ENCODE measurements around the gene BST2. TPM values are rescaled to one million over a fixed set of nuclear protein-coding genes. Genes with fewer than 3 reads are reported as not detected.
"Not testable (repeated sequence)": the region's sequence is repeated elsewhere in the genome, so short reads cannot be mapped to it uniquely, and the experiment has no call there.

BST2 gene
- total and polyA plus RNA-seq, 2 donors, result 11.5 to 103 TPM

DNA sequence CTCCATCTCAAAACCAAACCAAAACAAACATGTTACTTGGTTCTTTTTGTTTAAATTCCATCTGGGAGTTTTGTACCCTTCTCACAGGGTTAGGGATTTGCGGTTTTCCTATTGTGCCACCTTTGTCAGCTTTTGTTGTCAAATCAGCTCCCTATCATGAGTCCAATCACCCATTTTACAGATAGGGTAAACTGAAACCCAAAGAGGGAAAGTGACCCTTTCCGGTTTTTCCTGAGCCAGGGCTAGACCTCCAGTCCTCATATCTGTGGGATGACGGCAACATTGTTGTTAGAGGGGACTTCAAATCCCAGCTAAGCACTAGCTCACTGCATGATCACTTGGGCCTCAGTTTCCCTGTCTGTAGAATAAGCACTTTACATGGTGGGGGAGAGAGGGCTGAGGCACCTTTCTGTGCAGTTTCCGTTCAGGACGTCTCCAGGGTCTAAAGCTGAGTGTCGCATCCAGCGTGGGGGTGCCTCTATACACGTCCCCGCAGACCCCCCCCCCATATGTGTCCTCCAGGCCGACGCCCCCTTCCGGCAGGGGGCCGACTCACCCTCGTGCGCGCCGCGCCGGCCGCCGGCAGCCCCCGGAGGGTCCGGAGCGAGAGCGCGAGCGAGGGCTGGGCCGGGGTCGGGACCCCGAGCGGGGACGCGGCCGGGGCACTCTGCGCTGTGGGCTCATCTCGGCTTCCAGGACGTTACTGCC lies 15.3 kb downstream of the BST2 start:
- WGBS, result 7% methylated on average over 37 of the region's 37 CpGs
- Histone ChIP-seq H3K27ac (ENCODE audit: low read depth) (no peak overlapping the region), H3K36me3 (ENCODE audit: insufficient read depth) (no peaks in the 10 kb centered on the region), H3K4me1 (ENCODE audit: insufficient read depth) (no peaks in the 10 kb centered on the region), H3K4me3 (ENCODE audit: low read depth, low read length) (peak overlapping the region; percentile 23)
- no peak for DNase-seq (ENCODE audit: extremely low spot score)

DNA sequence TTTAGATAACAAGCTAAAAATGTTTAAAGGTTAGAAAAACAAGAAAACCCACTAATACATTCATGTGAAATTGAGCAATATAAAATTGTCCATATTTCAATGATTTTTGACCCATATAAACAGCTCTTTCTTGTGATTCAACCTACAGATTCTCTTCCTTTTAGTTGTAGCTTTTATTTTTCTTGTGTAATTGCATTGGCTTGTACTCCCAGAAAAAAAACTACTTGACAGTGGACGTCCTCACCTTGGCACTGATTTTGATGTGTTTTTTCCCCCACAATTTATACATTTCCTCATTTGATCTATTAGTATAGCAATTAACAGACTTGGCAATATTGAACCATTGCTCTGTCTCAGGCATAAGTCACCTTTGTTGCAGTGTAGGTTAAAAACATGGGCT lies 16.1 kb downstream of the BST2 start:
- WGBS, result 54% methylated on average over 1 of the region's 1 CpG
- no peak overlapping the region for H3K4me3 ChIP-seq (ENCODE audit: low read depth, low read length)

DNA sequence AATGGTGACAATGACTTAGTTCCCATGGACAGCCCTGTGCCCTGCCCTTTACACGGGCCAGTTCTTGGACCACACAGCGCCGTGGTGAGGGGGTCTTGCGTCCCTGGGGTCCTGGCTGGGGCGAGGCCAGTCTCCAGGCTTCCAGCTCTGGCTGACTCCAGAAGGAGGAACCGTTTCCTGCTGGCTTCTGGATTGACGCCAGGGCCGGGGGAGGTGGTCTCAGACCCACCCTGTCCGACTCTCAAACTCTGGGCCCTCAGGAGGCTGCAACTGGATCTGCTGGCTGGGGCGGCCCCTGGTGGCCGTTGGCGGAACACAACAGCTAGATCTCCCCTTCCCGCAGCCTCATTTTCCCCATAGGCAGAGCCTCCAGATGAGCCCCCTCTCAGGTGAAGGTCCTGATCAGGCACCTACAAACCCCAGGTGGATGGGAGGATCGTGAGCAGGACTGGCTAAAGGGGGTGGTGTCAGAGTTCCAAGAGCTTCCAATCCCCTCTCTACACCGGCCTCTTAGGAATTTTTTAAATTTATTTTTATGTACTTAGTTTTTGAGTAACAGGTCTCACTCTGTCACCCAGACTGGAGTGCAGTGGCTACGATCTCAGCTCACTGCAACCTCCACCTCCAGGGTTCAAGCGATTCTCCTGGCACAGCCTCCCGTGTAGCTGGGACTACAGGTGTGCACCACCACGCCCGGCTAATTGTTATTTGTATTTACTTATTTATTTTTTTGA lies 19.4 kb downstream of the BST2 start:
- 36% methylated on average over 20 of the region's 20 CpGs for WGBS
- no peaks in the 10 kb centered on the region for H3K4me1 ChIP-seq (ENCODE audit: insufficient read depth)
- no peak for DNase-seq (ENCODE audit: extremely low spot score)

More for the DNA sequence above, 16.1 kb downstream of the BST2 start:
- no peaks in the 10 kb centered on the region for H3K4me1 ChIP-seq (ENCODE audit: insufficient read depth)
- no peak overlapping the region for H3K27ac ChIP-seq (ENCODE audit: low read depth)
- no peaks in the 10 kb centered on the region for H3K36me3 ChIP-seq (ENCODE audit: insufficient read depth)
- no peak for DNase-seq (ENCODE audit: extremely low spot score)

DNA sequence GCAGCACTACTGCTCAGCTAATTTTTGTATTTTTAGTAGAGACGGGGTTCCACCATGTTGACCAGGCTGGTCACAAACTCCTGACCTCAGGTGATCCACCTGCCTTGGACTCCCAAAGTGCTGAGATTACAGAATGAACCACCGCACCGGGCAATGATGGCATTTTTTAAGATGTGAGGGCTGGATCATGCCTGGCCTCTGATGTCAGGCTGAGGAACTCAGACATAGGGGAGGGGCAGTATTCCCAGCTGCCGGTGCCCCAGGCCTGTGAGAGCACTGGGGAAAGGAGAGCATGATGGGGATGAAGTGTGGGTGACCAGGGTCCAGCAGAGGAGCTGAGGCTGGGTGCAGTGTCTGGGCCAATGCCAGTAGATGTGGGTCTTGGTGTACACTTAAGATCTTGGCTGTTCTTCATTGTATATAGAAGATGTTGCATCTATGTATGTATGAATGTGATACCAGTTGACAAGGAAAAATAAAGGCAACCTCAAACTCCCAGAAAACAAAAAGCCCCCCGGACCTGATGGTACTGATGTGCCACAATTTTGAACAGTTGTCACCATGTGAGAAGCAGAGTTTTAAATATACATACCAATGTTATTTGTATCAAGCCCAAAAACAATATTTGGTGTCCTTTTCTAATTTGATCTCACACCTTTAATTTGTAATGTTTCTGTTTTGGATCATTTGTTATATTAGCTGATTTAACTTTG lies 24.8 kb downstream of the BST2 start:
- no peak for DNase-seq (ENCODE audit: extremely low spot score)
- WGBS, result 95% methylated on average over 5 of the region's 5 CpGs
- no peak overlapping the region for H3K27ac ChIP-seq (ENCODE audit: low read depth)
- H3K4me3 ChIP-seq (ENCODE audit: low read depth, low read length), result no peak overlapping the region
- H3K4me1 ChIP-seq (ENCODE audit: insufficient read depth), result no peaks in the 10 kb centered on the region
- H3K36me3 ChIP-seq (ENCODE audit: insufficient read depth), result no peaks in the 10 kb centered on the region

More for the DNA sequence above, 19.4 kb downstream of the BST2 start:
- Histone ChIP-seq H3K36me3 (ENCODE audit: insufficient read depth) (no peaks in the 10 kb centered on the region), H3K4me3 (ENCODE audit: low read depth, low read length) (no peak overlapping the region), H3K27ac (ENCODE audit: low read depth) (no peak overlapping the region)

DNA sequence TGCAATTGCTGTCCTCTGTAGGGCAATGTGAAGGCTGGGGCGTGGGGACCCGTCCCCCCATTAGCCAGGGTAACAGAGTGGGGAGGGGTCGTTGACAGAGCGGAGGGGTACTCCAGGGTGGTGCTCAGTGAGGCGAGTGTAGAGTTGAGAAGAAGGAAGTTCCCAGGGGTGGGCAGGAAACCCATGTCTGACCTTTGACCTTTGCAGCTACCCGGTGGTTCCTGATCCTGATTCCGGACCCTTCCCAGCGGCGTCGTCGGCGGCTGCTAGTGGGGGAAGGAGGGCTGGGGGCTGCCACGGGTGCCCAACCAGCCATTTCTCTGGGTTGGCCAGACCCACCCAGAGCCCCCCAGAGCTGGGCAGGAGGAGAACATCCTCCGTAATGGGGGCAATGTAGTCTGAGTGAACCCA lies 26.2 kb downstream of the BST2 start:
- 27% methylated on average over 14 of the region's 14 CpGs for WGBS
- no peaks in the 10 kb centered on the region for H3K36me3 ChIP-seq (ENCODE audit: insufficient read depth)
- DNase-seq (ENCODE audit: extremely low spot score), result no peak
- H3K27ac ChIP-seq (ENCODE audit: low read depth), result no peak overlapping the region
- H3K4me1 ChIP-seq (ENCODE audit: insufficient read depth), result no peaks in the 10 kb centered on the region
- H3K4me3 ChIP-seq (ENCODE audit: low read depth, low read length), result no peak overlapping the region

DNA sequence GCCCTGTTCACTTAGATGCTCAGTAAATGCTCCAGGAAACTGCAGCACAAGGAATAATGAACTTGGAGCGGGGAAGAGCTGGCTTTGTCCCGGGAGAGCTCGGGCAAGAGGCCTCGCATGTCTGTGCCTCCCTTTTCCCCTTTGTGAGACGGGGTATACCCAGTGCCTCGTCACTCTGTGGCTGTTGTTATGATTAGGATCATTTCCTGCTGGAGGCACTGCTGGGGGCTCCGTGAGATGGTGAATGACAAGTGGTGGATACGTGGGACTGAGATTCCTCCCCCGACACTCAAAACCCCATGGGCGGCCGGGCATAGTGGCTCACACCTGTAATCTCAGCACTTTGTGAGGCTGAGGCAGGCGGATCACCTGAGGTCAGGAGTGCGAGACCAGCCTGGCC lies 27.2 kb downstream of the BST2 start:
- Histone ChIP-seq H3K4me3 (ENCODE audit: low read depth, low read length) (no peak overlapping the region), H3K4me1 (ENCODE audit: insufficient read depth) (no peaks in the 10 kb centered on the region), H3K36me3 (ENCODE audit: insufficient read depth) (no peaks in the 10 kb centered on the region), H3K27ac (ENCODE audit: low read depth) (no peak overlapping the region)
- 58% methylated on average over 13 of the region's 13 CpGs for WGBS
- DNase-seq (ENCODE audit: extremely low spot score), result no peak

DNA sequence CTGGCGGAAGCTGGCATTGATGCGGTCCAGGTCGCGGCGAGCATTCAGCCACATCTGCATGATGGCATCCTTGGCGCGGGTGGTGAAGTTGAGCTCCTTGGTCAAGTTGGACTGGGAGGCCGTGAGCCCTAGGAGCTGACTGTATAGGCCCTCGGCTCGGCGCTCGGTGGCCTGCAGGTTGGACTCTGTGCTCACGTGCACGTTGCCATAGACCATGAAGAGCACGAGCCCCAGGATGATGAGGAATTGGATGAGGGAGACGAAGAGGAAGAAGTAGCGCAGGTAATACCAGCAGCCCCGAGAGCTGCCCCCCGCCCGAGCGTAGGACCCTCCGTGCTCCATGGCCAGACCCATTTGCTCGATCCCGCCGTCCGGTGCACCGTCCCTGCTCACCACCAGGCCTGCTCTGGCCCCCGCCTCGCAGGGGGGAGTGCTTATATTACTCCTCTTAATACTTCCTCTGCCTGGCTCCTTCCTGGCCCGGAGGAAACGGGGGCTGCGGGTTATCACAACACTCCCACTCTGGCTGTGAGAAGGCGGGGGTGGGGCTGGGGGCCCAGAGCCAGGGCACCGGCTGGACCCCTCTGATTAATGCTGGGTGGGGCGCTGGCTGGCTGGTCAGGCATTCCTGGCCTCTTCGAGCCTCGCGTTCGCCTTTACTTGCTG lies 28.4 kb downstream of the BST2 start, which contains the start of gene PLVAP:
Gene PLVAP (minus strand): TSS at position 408 of the 666 bp plus-strand sequence. CDS start 54 bp downstream, at position 354.
- WGBS, result 45% methylated on average over 39 of the region's 39 CpGs
- H3K36me3 ChIP-seq (ENCODE audit: insufficient read depth), result no peaks in the 10 kb centered on the region
- no peaks in the 10 kb centered on the region for H3K4me1 ChIP-seq (ENCODE audit: insufficient read depth)
- no peak for DNase-seq (ENCODE audit: extremely low spot score)
- H3K4me3 ChIP-seq (ENCODE audit: low read depth, low read length), result peak within 1 kb of the TSS; percentile 20
- peak within 1 kb of the TSS; percentile 15 for H3K27ac ChIP-seq (ENCODE audit: low read depth)

DNA sequence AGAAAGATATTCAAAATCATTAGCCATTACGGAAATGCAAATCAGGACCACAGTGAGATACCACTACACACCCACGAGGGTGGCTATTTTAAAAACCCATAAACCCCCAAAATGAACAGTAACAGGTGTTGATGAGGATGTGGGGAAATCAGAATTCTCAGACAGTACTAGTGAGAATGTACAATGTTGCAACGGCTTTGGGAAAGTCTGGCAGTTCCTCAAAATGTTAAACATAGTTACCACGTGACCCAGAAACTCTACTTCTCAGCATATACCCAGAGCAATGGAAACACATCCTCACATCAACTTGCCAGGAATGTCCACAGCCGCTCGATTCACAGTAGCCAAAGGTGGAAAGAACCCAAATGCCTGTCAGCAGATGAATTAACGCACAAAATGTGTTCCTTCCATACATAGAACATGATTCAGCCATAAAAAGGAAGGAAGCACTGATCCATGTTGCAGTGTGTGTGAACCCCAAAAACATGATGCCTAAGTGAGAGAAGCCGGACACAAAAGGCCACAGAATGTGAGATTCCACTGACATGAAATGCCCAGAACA lies 35.3 kb downstream of the BST2 start:
- Histone ChIP-seq H3K27ac (ENCODE audit: low read depth) (no peak overlapping the region), H3K4me3 (ENCODE audit: low read depth, low read length) (no peak overlapping the region), H3K4me1 (ENCODE audit: insufficient read depth) (no peaks in the 10 kb centered on the region), H3K36me3 (ENCODE audit: insufficient read depth) (no peaks in the 10 kb centered on the region)
- WGBS, result 18% methylated on average over 8 of the region's 8 CpGs
- DNase-seq (ENCODE audit: extremely low spot score), result no peak

DNA sequence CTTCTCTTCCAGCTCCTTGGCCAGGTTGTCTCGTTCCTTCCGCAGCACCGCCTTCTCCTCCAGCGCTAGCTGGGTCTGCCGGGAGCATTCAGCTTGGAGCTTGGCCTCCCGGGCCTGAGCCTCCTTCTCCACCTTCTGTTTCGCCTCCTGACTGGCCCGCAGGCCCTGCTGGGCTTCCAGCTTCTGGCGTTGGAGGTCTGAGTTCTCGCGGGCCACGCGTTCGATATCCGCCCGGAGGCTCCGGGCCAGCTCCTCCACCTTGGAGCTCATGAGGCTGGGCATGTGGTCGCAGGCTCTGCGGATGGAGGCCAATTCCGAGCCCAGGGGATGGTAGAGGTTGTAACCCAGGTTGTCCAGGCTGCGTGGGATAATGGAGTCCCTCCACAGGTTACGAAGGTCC lies 40.1 kb downstream of the BST2 start:
- H3K36me3 ChIP-seq (ENCODE audit: insufficient read depth), result no peaks in the 10 kb centered on the region
- no peak overlapping the region for H3K4me3 ChIP-seq (ENCODE audit: low read depth, low read length)
- no peaks in the 10 kb centered on the region for H3K4me1 ChIP-seq (ENCODE audit: insufficient read depth)
- DNase-seq (ENCODE audit: extremely low spot score), result no peak
- WGBS, result 91% methylated on average over 22 of the region's 22 CpGs
- no peak overlapping the region for H3K27ac ChIP-seq (ENCODE audit: low read depth)

DNA sequence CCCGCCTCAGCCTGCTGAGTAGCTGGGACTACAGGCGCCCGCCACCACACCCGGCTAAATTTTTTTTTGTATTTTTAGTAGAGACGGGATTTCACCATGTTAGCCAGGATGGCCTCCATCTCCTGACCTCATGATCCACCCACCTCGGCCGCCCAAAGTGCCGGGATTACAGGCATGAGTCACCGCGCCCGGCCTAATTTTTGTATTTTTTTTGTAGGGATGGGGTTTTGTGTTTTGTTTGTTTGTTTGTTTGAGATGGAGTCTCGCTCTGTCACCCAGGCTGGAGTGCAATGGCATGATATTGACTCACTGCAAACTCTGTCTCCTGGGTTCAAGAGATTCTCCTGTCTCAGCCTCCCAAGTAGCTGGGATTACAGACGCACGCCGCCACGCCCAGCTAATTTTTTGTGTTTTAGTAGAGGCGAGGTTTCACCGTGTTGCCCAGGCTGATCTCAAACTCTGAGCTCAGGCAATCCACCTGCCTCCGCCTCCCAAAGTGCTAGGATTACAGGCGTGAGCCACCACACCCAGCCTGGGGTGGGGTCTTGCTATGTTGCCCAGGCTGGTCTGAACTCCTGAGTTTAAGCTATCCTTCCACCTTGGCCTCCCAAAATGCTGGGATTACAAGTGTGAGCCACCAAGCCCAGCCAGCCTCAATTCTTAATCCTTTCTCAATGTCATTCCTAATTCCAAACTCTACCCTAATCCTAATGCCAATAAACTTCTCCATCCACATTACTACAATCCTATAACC lies 41.4 kb downstream of the BST2 start:
- WGBS, result 94% methylated on average over 20 of the region's 20 CpGs
- H3K27ac ChIP-seq (ENCODE audit: low read depth); H3K36me3 ChIP-seq (ENCODE audit: insufficient read depth); DNase-seq (ENCODE audit: extremely low spot score); H3K4me1 ChIP-seq (ENCODE audit: insufficient read depth); H3K4me3 ChIP-seq (ENCODE audit: low read depth, low read length): not testable (repeated sequence)

DNA sequence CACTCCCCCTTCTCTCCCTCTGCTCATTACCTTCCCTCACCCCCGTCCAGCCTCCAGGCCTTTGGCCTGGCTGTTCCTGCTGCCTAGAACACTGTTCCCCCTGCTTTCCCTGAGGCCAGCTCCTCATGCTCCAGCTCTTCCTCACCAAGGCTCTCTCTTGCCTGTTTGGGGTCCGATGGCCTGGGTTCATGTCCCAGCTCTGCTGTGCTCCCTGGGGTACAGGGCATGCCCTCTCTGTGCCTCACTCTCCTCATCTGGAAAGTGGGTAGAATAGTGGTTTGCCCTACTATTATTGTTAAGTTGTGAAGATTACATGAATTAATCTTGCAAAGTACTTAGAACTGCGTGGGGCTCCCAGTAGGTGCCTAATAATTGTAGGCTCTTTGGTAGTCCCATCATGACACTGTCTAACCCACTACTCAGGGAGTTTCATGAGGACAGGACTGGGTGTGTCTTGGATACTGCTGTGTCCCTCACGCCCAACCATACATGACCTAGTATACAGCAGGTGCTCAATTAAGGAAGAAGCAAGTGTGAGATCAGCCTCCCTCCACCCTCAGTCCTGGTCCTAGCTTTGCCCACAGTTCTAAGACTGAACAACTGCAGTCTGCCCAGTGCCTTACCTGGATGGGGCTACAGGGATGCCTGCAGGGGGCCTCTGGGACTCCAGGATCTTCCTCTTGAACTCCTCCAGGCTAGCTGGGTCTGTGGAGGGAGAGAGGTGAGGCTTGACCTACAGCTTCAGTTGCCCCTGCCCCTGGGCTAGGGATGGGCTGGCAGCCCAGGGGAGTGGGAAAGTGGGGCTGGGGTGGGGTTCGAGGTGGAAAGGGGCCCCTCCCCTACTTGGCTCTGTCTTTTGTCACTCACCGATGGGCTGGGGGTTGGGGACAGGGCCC lies 45.3 kb downstream of the BST2 start:
- Histone ChIP-seq H3K4me1 (ENCODE audit: insufficient read depth) (no peaks in the 10 kb centered on the region), H3K27ac (ENCODE audit: low read depth) (no peak overlapping the region), H3K4me3 (ENCODE audit: low read depth, low read length) (no peak overlapping the region), H3K36me3 (ENCODE audit: insufficient read depth) (no peaks in the 10 kb centered on the region)
- 79% methylated on average over 6 of the region's 6 CpGs for WGBS
- DNase-seq (ENCODE audit: extremely low spot score), result no peak

DNA sequence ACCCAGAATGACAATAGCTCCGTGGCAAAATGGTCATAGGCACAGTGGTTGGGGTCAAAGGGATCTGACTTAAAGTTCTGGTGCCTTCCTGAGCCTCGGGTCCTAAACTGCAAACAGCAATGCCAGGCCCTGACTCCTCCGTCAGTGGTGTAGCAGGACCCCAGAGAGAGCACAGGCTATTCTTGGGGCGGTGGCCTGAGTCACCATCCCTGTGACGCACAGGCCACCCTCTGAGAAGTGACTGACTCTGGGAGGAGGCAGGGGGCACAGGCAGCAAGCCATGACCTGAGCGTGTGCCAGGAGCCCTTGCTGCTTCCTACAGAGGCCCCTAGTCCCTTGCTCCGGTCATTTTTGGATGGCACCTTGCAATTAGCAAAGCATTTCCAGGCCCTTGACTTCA lies 47.0 kb downstream of the BST2 start:
- DNase-seq (ENCODE audit: extremely low spot score), result no peak
- no peak overlapping the region for H3K4me3 ChIP-seq (ENCODE audit: low read depth, low read length)
- no peaks in the 10 kb centered on the region for H3K36me3 ChIP-seq (ENCODE audit: insufficient read depth)
- 73% methylated on average over 7 of the region's 7 CpGs for WGBS
- H3K4me1 ChIP-seq (ENCODE audit: insufficient read depth), result no peaks in the 10 kb centered on the region
- no peak overlapping the region for H3K27ac ChIP-seq (ENCODE audit: low read depth)

Data from urinary bladder (tissue), 4 donors.